Measurements from ENCODE around the gene FBN2.

FBN2 gene

DNA sequence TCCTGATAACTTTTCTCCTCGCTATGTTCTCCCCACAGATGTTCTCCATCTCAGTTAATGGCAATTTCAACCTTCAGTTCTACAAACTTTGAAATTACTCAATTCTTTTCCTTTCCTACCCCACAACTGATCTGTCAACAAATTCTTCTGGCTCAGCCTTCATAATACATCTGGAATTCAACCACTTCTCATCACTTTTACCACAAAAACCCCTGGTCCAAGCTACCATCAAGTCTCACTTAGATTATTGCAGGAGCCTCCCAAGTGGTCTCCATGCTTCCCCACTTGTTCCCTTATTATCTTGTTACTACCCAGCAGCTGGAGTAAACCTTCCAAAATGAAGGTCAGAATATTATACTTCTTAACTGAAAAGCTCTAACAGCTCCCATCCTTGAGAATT is 110.1 kb downstream of the FBN2 start:
- TF ChIP-seq, protein P1, sequence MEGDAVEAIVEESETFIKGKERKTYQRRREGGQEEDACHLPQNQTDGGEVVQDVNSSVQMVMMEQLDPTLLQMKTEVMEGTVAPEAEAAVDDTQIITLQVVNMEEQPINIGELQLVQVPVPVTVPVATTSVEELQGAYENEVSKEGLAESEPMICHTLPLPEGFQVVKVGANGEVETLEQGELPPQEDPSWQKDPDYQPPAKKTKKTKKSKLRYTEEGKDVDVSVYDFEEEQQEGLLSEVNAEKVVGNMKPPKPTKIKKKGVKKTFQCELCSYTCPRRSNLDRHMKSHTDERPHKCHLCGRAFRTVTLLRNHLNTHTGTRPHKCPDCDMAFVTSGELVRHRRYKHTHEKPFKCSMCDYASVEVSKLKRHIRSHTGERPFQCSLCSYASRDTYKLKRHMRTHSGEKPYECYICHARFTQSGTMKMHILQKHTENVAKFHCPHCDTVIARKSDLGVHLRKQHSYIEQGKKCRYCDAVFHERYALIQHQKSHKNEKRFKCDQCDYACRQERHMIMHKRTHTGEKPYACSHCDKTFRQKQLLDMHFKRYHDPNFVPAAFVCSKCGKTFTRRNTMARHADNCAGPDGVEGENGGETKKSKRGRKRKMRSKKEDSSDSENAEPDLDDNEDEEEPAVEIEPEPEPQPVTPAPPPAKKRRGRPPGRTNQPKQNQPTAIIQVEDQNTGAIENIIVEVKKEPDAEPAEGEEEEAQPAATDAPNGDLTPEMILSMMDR (IDR thresholded peaks at IDR 0.05) = no peak
- Mint-ChIP-seq H3K27ac (peak overlapping the region; percentile 0), H3K9me3 (no peaks in the 10 kb centered on the region), H3K36me3 (ENCODE audit: low read depth) (peaks cover 52% of the 10 kb centered on the region), H3K27me3 (ENCODE audit: low read depth, poor library complexity) (no peaks in the 10 kb centered on the region), H3K4me3 (no peak overlapping the region), H3K4me1 (no peaks in the 10 kb centered on the region)
- no peak for DNase-seq

DNA sequence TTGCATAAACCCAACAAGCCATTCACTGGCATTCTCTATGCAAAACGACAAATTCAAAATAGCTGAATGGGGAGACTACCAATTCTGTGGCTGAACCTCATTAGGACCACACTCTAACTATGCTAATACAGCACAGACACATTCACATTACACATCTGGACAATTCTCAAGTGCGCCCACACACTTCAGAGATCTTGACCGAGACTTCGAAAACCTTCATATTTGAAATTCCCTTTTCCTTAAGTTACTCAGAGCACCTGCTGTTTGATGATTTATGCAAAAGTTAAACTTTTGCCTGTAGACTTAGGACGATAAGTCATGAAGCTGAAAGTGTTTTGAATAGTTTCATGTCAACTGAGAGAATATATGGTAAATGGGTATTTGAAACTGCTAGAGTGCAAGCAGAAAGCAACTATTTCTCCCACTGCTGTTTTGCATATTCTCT is 111.9 kb downstream of the FBN2 start:
- Mint-ChIP-seq H3K9me3 (no peaks in the 10 kb centered on the region), H3K4me3 (no peak overlapping the region), H3K36me3 (ENCODE audit: low read depth) (peaks cover 41% of the 10 kb centered on the region), H3K4me1 (no peaks in the 10 kb centered on the region), H3K27ac (peak overlapping the region; percentile 55), H3K27me3 (ENCODE audit: low read depth, poor library complexity) (no peaks in the 10 kb centered on the region)
- DNase-seq = no peak
- TF ChIP-seq, protein P1 (IDR thresholded peaks at IDR 0.05) = no peak

DNA sequence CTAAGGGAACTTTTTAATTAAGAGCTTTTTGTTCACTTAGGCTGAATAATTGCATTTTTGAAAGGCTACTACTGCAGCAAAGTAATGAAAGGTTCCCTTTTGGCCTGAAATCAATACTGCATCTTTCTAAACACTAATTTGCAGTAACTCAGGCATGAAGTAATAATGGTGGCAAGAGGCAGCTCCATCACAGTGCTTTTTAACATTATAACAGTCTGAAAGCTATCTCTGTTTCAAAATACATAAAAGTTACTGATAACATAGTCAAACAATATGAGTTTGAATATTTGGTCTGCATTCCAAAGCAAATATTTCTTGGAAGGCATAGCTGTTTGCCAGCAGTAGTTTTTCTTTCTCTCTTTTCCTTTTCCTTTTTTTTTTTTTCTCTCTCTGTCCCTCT is 113.4 kb downstream of the FBN2 start:
- H3K4me3 Mint-ChIP-seq = no peak overlapping the region
- DNase-seq = no peak
- H3K36me3 Mint-ChIP-seq (ENCODE audit: low read depth) = peaks cover 36% of the 10 kb centered on the region
- no peaks in the 10 kb centered on the region for H3K4me1 Mint-ChIP-seq
- TF ChIP-seq, protein P1 (IDR thresholded peaks at IDR 0.05) = no peak
- H3K27ac Mint-ChIP-seq = peak overlapping the region; percentile 97
- no peaks in the 10 kb centered on the region for H3K27me3 Mint-ChIP-seq (ENCODE audit: low read depth, poor library complexity)
- peaks cover 4% of the 10 kb centered on the region for H3K9me3 Mint-ChIP-seq

DNA sequence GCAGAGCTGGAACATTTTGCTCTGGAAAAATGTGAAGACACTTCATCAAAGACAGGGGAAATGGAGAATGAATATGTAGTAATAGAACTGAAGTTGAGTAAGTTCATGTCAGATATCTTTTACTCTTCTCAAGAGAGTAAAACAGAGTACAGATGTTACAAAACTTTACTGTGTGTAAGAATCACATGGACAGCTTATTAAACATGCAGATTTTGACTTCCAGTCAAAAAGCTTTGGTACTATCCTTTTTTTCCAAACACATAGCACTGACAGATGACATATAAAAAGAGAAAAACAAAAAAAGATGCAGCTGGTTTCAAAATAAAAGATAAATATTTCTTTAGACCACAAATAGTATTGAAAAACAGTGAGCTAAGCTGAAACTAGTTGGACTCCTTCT is 115.4 kb downstream of the FBN2 start:
- Mint-ChIP-seq H3K9me3 (peaks cover 15% of the 10 kb centered on the region), H3K27ac (no peak overlapping the region), H3K4me1 (no peaks in the 10 kb centered on the region), H3K4me3 (no peak overlapping the region), H3K36me3 (ENCODE audit: low read depth) (peaks cover 36% of the 10 kb centered on the region), H3K27me3 (ENCODE audit: low read depth, poor library complexity) (no peaks in the 10 kb centered on the region)
- TF ChIP-seq, protein P1 (IDR thresholded peaks at IDR 0.05) = no peak
- DNase-seq = no peak

DNA sequence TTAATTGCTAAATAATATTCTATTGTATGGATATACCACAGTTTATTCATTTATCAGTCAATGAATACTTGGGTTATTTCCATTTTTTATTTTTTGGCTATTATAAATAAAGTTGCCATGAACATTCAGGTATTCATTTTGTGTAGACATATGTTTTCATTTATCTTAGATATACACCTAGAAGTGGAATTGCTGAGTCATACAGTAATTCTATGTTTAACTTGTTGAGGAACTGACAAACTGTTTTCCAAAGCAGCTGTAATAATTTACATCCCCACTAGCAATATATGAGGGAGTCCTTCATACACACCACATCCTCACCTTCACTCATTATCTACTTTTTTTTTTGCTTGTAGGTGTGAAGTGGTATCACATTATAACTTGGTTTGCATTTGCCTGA is 123.6 kb downstream of the FBN2 start:
- no peaks in the 10 kb centered on the region for H3K27me3 Mint-ChIP-seq (ENCODE audit: low read depth, poor library complexity)
- H3K4me3 Mint-ChIP-seq = no peak overlapping the region
- peaks cover 36% of the 10 kb centered on the region for H3K9me3 Mint-ChIP-seq
- H3K4me1 Mint-ChIP-seq = peaks cover 5% of the 10 kb centered on the region
- no peak for DNase-seq
- no peak overlapping the region for H3K27ac Mint-ChIP-seq
- H3K36me3 Mint-ChIP-seq (ENCODE audit: low read depth) = peaks cover 89% of the 10 kb centered on the region
- TF ChIP-seq, protein P1 (IDR thresholded peaks at IDR 0.05) = no peak

DNA sequence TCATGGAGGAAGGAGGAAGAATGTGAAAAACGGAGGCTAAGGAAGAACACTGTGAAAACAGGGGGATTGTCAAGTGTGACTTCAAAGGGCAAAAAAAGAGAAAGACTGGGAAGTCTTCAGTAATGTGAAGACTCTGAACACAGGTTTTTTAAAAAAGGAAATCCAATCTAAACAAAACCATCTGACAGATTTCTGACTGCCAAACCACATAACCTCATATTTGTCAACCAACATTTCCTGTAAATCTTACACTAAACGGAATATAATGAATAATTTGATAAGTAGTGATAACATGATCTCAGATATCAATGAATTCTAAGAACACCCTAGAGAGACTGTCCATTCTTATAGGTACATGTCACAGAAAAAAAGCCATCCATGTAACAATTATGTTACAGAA is 124.7 kb downstream of the FBN2 start:
- peaks cover 33% of the 10 kb centered on the region for H3K9me3 Mint-ChIP-seq
- peaks cover 5% of the 10 kb centered on the region for H3K4me1 Mint-ChIP-seq
- no peak for DNase-seq
- no peak overlapping the region for H3K4me3 Mint-ChIP-seq
- TF ChIP-seq, protein P1 (IDR thresholded peaks at IDR 0.05) = no peak
- no peaks in the 10 kb centered on the region for H3K27me3 Mint-ChIP-seq (ENCODE audit: low read depth, poor library complexity)
- H3K27ac Mint-ChIP-seq = no peak overlapping the region
- H3K36me3 Mint-ChIP-seq (ENCODE audit: low read depth) = peaks cover 83% of the 10 kb centered on the region

Measured in nephron progenitor cell (in vitro differentiated cells).